ENCODE results near the gene MAG.

- TF ChIP-seq CTCF (IDR thresholded peaks at IDR 0.05) = no peak
- no peak for TF ChIP-seq POLR2A (IDR thresholded peaks at IDR 0.05)
- TF ChIP-seq POLR2AphosphoS5 (IDR thresholded peaks at IDR 0.05) = no peak
Observed at GRCh38 chr19:35311901-35312665, 20.1 kb downstream of the MAG start.

Data from sigmoid colon (tissue), 4 donors.